H9 (cell line): ENCODE measurements around the gene SUN1. TPM values are rescaled to one million over a fixed set of nuclear protein-coding genes. Genes with fewer than 3 reads are reported as not detected.

Experiments
- DNase-seq: peaks from one replicate; pipeline ENCODE4 v3.0.0-alpha.2; 2017
- H2AFZ ChIP-seq: one replicate; pipeline ENCODE4 v1.6.1; 2013; ENCODE audit warnings: mild to moderate bottlenecking, low read length, control low read depth, moderate library complexity
- H2AK5ac ChIP-seq: 2 replicates; pipeline ENCODE4 v1.6.1; 2013; ENCODE audit warnings: low read length, control low read depth, mixed read lengths; ENCODE audit not compliant: insufficient read length
- H2BK120ac ChIP-seq: one replicate; pipeline ENCODE4 v1.6.1; 2013; ENCODE audit warnings: low read depth, mild to moderate bottlenecking, low read length, control low read depth, inconsistent platforms; ENCODE audit not compliant: poor library complexity, severe bottlenecking
- H2BK12ac ChIP-seq: 2 replicates; pipeline ENCODE4 v1.6.1; 2013; ENCODE audit warnings: low read length, control low read depth, mixed read lengths, low read depth; ENCODE audit not compliant: insufficient read length
- H2BK15ac ChIP-seq: 2 replicates; pipeline ENCODE4 v1.6.1; 2013; ENCODE audit warnings: low read depth, low read length, control low read depth
- H2BK20ac ChIP-seq: one replicate; pipeline ENCODE4 v1.6.1; 2013; ENCODE audit warnings: low read depth, mild to moderate bottlenecking, low read length, control low read depth, inconsistent platforms; ENCODE audit not compliant: poor library complexity, severe bottlenecking
- H2BK5ac ChIP-seq: 2 replicates; pipeline ENCODE4 v1.6.1; 2013; ENCODE audit warnings: low read length, control low read depth, mixed read lengths; ENCODE audit not compliant: insufficient read length
- H3K14ac ChIP-seq: 2 replicates; pipeline ENCODE4 v1.6.1; 2013; ENCODE audit warnings: low read length, control low read depth; ENCODE audit not compliant: insufficient read depth
- H3K18ac ChIP-seq: 2 replicates; pipeline ENCODE4 v1.6.1; 2013; ENCODE audit warnings: low read depth, mild to moderate bottlenecking, mixed read lengths, low read length, control low read depth; ENCODE audit not compliant: insufficient read length
- H3K23ac ChIP-seq: 2 replicates; pipeline ENCODE4 v1.6.1; 2013; ENCODE audit warnings: low read length, control low read depth, mixed read lengths, low read depth; ENCODE audit not compliant: insufficient read length
- H3K23me2 ChIP-seq: 2 replicates; pipeline ENCODE4 v1.6.1; 2013; ENCODE audit warnings: low read depth, mild to moderate bottlenecking, mixed read lengths, low read length, control low read depth; ENCODE audit not compliant: insufficient read length, poor library complexity, severe bottlenecking
- H3K27ac ChIP-seq: 2 replicates; pipeline ENCODE4 v1.5.1; 2013; ENCODE audit warnings: low read length, control low read depth, mixed read lengths, low read depth; ENCODE audit not compliant: insufficient read length
- H3K27me3 ChIP-seq: 2 replicates; pipeline ENCODE4 v1.6.1; 2013; ENCODE audit warnings: low read length, control low read depth, inconsistent platforms; ENCODE audit not compliant: insufficient read depth
- H3K4ac ChIP-seq: 2 replicates; pipeline ENCODE4 v1.6.1; 2013; ENCODE audit warnings: low read depth, mild to moderate bottlenecking, control low read depth, inconsistent platforms, low read length, moderate library complexity
- H3K4me1 ChIP-seq: 2 replicates; pipeline ENCODE4 v1.6.1; 2013; ENCODE audit warnings: low read length, control low read depth, inconsistent platforms; ENCODE audit not compliant: insufficient read depth
- H3K4me2 ChIP-seq: 2 replicates; pipeline ENCODE4 v1.6.1; 2013; ENCODE audit warnings: low read length, control low read depth, mixed read lengths; ENCODE audit not compliant: insufficient read length, insufficient read depth
- H3K56ac ChIP-seq: 2 replicates; pipeline ENCODE4 v1.6.1; 2013; ENCODE audit warnings: low read depth, mild to moderate bottlenecking, mixed read lengths, low read length, control low read depth; ENCODE audit not compliant: insufficient read length
- H3K79me1 ChIP-seq: 2 replicates; pipeline ENCODE4 v1.6.1; 2013; ENCODE audit warnings: low read depth, mild to moderate bottlenecking, moderate library complexity, low read length, control low read depth, inconsistent platforms; ENCODE audit not compliant: insufficient read depth, poor library complexity, severe bottlenecking
- H3K79me2 ChIP-seq: 2 replicates; pipeline ENCODE4 v1.6.1; 2013; ENCODE audit warnings: low read length, control low read depth, inconsistent platforms; ENCODE audit not compliant: insufficient read depth
- H3K9ac ChIP-seq: 2 replicates; pipeline ENCODE4 v1.6.1; 2013; ENCODE audit warnings: low read length, control low read depth, mixed read lengths; ENCODE audit not compliant: insufficient read length; ENCODE audit errors: extremely low read depth
- H3K9me3 ChIP-seq: one replicate; pipeline ENCODE4 v1.6.1; 2013; ENCODE audit warnings: low read depth, low read length, inconsistent platforms; ENCODE audit not compliant: control insufficient read depth
- H3T11ph ChIP-seq: one replicate; pipeline ENCODE4 v1.6.1; 2013; ENCODE audit warnings: mild to moderate bottlenecking, low read length, control low read depth, inconsistent platforms
- H4K20me1 ChIP-seq: one replicate; pipeline ENCODE4 v1.6.1; 2013; ENCODE audit not compliant: control insufficient read depth, insufficient read length, insufficient read depth
- H4K5ac ChIP-seq: 2 replicates; pipeline ENCODE4 v1.6.1; 2013; ENCODE audit warnings: low read depth, mild to moderate bottlenecking, mixed read lengths, low read length, control low read depth; ENCODE audit not compliant: insufficient read length
- H4K8ac ChIP-seq: replicated peaks from 2 replicates; pipeline ENCODE4 v1.6.1; 2013; ENCODE audit warnings: low read length, control low read depth, mixed read lengths, low read depth; ENCODE audit not compliant: insufficient read length
- H4K91ac ChIP-seq: 2 replicates; pipeline ENCODE4 v1.6.1; 2013; ENCODE audit warnings: low read depth, mild to moderate bottlenecking, moderate library complexity, mixed read lengths, low read length, control low read depth; ENCODE audit not compliant: insufficient read length
- H3K27ac Mint-ChIP-seq, 3 experiments: 2 replicates in 2 of 3; 3 replicates in 1 of 3; pipeline ENCODE4 v1.8.0; 2020 to 2021; ENCODE audit warnings: mixed read lengths in 3 of 3, mild to moderate bottlenecking in 1 of 3, moderate library complexity in 1 of 3
- H3K27me3 Mint-ChIP-seq: 2 replicates; pipeline ENCODE4 v1.8.0; 2021; ENCODE audit warnings: low read depth, mild to moderate bottlenecking, moderate library complexity, mixed read lengths
- H3K36me3 Mint-ChIP-seq, 3 experiments: 2 replicates in 2 of 3; 3 replicates in 1 of 3; pipeline ENCODE4 v1.8.0; 2020 to 2021; ENCODE audit warnings: low read depth in 3 of 3, mixed read lengths in 3 of 3; ENCODE audit not compliant: insufficient read depth in 1 of 3
- H3K4me1 Mint-ChIP-seq, 2 experiments: 2 replicates each; pipeline ENCODE4 v1.8.0; 2020; ENCODE audit warnings: mixed read lengths in 2 of 2
- H3K4me3 Mint-ChIP-seq, 2 experiments: 2 replicates in 1 of 2; 3 replicates in 1 of 2; pipeline ENCODE4 v1.8.0; 2020 to 2021; ENCODE audit warnings: mild to moderate bottlenecking in 2 of 2, mixed read lengths in 2 of 2, moderate library complexity in 1 of 2
- H3K9me3 Mint-ChIP-seq, 2 experiments: 2 replicates in 1 of 2; 3 replicates in 1 of 2; pipeline ENCODE4 v1.8.0; 2020; ENCODE audit warnings: mild to moderate bottlenecking in 2 of 2, mixed read lengths in 2 of 2, moderate library complexity in 1 of 2
- WGBS: extraction: QIAGEN DNeasy Blood & Tissue Kit; methylation state at CpG from one replicate; pipeline ENCODE4 v1.1.7; 2013; ENCODE audit warnings: missing lambda C conversion rate, low lambda C conversion rate, mixed read lengths; ENCODE audit not compliant: insufficient read length; ENCODE audit errors: extremely low coverage; 5-methylcytosine and 5-hydroxymethylcytosine counted together
- total RNA-seq: library from RNA; stranded (reverse); gene quantifications from 2 replicates; pipeline ENCODE4 v1.2.1, GENCODE V29; 2021
- TF ChIP-seq, protein P1 (sequence below): fragments of 200-600 bp; sonication (generic); conservative IDR thresholded peaks from 3 replicates; pipeline ENCODE4 v1.8.0; 2021; ENCODE audit warnings: antibody characterized with exemption, mild to moderate bottlenecking

SUN1 gene
- total RNA-seq, 1 experiment from 2014 or later = 118 TPM

GRCh38 chr7:876077-876971, 44.0 kb downstream of the SUN1 start, which contains the start of gene GET4:
Gene GET4, plus strand, starts transcription at chr7:876554. Its CDS starts 92 bp downstream, at chr7:876646.
- H4K91ac ChIP-seq = peak within 1 kb of the TSS; percentile 44
- H3K23ac ChIP-seq = no peak within 1 kb of the TSS
- peak within 1 kb of the TSS; percentile 91 for H3K18ac ChIP-seq
- H3K9me3 ChIP-seq = no peaks in the 10 kb centered on the region
- H3K27me3 Mint-ChIP-seq = no peaks in the 10 kb centered on the region
- H3K79me1 ChIP-seq = no peaks in the 10 kb centered on the region
- peak within 1 kb of the TSS; percentile 97; the same call in 1 of the 2 replicates for H2BK15ac ChIP-seq
- 0 out of 2 replicates have a peak, but pooled peaks cover 2% of the 10 kb centered on the region for H3K4me1 ChIP-seq
- peak within 1 kb of the TSS; percentile 84 to 92 (median 88); a peak in 5 of 7 replicates for H3K27ac Mint-ChIP-seq
- no peak within 1 kb of the TSS for H3T11ph ChIP-seq
- no peak within 1 kb of the TSS for H2AK5ac ChIP-seq
- H3K27me3 ChIP-seq = no peaks in the 10 kb centered on the region
- peaks cover 37 to 50% (median 46%) of the 10 kb centered on the region in 3 experiments for H3K36me3 Mint-ChIP-seq
- no peak within 1 kb of the TSS for H3K56ac ChIP-seq
- peaks cover 5 to 6% of the 10 kb centered on the region in 2 experiments for H3K9me3 Mint-ChIP-seq
- H4K8ac ChIP-seq = no peak within 1 kb of the TSS
- TF ChIP-seq, protein P1, sequence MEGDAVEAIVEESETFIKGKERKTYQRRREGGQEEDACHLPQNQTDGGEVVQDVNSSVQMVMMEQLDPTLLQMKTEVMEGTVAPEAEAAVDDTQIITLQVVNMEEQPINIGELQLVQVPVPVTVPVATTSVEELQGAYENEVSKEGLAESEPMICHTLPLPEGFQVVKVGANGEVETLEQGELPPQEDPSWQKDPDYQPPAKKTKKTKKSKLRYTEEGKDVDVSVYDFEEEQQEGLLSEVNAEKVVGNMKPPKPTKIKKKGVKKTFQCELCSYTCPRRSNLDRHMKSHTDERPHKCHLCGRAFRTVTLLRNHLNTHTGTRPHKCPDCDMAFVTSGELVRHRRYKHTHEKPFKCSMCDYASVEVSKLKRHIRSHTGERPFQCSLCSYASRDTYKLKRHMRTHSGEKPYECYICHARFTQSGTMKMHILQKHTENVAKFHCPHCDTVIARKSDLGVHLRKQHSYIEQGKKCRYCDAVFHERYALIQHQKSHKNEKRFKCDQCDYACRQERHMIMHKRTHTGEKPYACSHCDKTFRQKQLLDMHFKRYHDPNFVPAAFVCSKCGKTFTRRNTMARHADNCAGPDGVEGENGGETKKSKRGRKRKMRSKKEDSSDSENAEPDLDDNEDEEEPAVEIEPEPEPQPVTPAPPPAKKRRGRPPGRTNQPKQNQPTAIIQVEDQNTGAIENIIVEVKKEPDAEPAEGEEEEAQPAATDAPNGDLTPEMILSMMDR = peak; percentile 16; the same call in 1 of the 3 replicates
- DNase-seq = peak; percentile 96
- H2BK5ac ChIP-seq = no peak within 1 kb of the TSS
- no peak within 1 kb of the TSS for H2BK12ac ChIP-seq
- peak within 1 kb of the TSS; percentile 35 for H3K4me2 ChIP-seq
- no peak within 1 kb of the TSS for H3K27ac ChIP-seq
- peaks cover 12% of the 10 kb centered on the region in 2 experiments for H3K4me1 Mint-ChIP-seq
- H3K79me2 ChIP-seq = peaks cover 29% of the 10 kb centered on the region; the same call in 1 of the 2 replicates
- no peak within 1 kb of the TSS for H2AFZ ChIP-seq
- peak within 1 kb of the TSS; percentile 43 for H4K5ac ChIP-seq
- WGBS = no CpG with 5 or more reads among the region's 129 CpGs
- peak within 1 kb of the TSS; percentile 89 for H3K14ac ChIP-seq
- H4K20me1 ChIP-seq = no peaks in the 10 kb centered on the region
- peak within 1 kb of the TSS; percentile 75 for H3K9ac ChIP-seq
- peak within 1 kb of the TSS; percentile 91 to 95 for H3K4me3 Mint-ChIP-seq
- H3K4ac ChIP-seq = 0 out of 2 replicates have a peak within 1 kb of the TSS, but pooled peaks have one; percentile 58
- H2BK20ac ChIP-seq = no peak within 1 kb of the TSS
- no peak within 1 kb of the TSS for H2BK120ac ChIP-seq
- H3K23me2 ChIP-seq = peaks cover 5% of the 10 kb centered on the region
